HG03045 (cell line): Measurements from ENCODE around the gene LSS.
"Not testable (repeated sequence)": the region's sequence is repeated elsewhere in the genome, so short reads cannot be mapped to it uniquely, and the experiment has no call there.

Experiments
- ATAC-seq: cut with Tn5 transposase; IDR thresholded peaks from one replicate; pipeline ENCODE4 v1.9.1; 2021; ENCODE audit warnings: mild to moderate bottlenecking, moderate library complexity; ENCODE audit not compliant: unreplicated experiment

The LSS gene

DNA sequence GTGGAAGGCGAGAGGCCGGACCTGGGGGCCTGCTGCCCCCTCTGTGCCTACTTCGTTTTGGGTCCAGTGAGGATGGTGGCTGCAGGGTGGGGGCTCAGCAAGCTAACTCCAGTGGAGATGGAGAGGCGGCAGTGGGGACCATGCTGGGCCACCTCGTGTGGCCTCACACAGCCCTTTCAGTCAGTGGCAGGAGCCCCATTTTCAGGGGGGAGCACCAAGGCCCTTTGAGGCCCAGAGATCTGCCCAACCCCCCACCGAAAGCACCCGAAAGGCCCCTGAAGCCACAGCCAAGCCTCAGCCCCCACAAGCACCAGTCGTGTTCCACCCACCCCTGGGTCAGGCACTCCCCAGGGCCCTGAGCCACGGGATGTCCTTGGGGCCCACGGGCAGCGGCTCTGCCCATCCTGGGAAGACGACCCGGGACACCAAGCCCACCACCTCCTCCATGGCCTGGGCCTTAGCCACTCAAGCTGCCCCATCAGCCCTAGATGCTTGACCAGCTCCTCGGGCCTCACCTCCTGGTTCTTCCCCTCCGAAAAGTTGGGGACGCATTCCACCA is 73.5 kb downstream of the LSS start:
- ATAC-seq, result no peak

DNA sequence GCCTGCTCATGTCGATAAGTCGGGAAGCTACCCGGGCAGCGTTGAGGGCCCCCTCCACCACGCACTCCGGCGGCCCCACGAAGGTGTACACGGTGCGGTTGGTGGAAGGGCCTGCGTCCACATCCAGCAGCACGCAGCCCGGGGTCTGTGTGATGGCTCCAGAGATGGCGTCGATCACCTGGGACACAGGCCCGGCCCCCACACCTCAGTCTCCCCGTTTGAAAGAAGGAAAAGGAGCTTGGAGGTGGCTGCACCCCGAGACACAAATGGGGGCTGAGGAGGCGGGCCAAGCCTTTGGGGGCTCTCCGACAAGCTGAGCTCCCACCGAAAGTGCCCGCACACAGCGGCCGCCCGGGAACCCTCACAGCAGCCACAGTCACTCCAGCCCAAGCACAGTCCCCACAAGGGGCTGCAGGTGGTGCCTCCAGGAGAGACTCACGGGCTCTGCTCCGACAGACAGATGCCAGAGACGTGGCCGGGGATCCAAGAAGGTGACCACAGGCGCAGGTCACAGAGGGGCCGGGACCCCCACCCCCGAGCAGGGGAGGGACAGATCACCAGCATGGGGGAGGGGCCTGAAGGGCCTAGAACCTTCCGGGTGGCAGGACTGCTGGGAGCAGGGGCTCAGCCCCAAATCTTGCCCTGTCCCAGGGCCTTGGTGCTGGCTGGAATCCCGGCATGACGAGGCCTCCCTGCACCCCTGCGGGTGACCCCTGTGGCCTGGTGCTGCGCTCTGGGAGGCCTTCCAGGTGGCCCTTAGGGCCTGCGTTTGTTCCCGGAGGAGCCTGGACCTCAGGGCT is 74.2 kb downstream of the LSS start:
- no peak for ATAC-seq

DNA sequence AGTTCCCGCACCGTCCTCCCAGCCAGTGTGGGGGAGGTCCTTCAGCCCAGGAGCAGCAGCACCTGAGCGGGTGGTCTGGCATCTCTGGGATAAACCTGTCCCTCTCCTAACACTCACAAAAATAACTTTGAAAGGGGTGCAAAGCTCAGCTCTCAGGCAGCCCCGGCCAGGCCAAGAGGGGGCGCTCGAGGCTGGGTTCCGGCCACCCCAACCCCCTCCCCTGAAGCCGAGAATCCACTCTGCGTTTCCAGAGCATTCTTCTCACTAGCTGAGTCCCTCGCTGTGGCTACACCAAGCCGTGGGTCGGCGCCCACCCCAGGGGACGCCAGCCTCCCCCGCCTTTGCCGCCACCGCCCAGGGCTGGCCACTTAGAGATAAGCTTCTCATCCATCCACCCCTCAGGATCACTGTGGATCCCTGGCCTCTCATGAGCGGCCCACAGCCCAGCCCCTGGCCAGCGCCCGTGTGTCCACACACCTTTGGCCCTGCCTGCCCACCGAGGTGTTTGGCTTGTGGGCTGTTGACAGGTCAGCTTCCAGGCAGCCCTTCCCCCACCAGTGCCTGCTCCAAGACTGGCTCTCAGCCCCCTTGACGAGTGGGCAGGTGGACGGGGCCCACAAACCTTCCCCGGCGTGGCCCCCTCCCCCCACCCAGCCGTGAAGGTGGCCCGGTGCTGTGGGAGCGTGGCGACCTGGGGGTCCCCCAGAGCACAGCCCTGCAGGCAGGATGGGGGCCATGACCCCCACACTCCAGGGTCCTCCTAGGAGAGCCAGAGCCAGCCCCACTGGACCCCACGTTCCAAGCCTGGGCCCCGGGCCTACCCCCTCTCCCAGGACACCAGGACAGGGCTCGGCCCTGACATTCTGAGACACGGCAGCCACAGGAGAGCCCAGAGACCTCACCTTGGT is 75.1 kb downstream of the LSS start:
- ATAC-seq, result no peak

DNA sequence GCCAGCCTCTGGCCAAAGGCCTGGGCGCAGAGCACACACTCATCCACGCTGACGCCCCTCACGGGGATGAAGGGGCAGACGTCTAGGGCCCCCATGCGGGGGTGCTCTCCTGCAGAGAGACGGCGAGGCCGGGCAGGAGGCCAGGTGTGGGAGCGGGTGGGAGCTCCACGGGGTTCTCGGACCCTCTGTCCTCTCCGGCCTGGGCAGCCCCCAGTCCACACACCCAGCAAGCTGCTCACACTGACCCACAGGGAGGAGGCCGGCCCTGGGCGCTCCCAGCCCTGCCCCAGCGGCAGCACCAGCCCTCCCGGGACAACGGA is 75.7 kb downstream of the LSS start:
- no peak for ATAC-seq

DNA sequence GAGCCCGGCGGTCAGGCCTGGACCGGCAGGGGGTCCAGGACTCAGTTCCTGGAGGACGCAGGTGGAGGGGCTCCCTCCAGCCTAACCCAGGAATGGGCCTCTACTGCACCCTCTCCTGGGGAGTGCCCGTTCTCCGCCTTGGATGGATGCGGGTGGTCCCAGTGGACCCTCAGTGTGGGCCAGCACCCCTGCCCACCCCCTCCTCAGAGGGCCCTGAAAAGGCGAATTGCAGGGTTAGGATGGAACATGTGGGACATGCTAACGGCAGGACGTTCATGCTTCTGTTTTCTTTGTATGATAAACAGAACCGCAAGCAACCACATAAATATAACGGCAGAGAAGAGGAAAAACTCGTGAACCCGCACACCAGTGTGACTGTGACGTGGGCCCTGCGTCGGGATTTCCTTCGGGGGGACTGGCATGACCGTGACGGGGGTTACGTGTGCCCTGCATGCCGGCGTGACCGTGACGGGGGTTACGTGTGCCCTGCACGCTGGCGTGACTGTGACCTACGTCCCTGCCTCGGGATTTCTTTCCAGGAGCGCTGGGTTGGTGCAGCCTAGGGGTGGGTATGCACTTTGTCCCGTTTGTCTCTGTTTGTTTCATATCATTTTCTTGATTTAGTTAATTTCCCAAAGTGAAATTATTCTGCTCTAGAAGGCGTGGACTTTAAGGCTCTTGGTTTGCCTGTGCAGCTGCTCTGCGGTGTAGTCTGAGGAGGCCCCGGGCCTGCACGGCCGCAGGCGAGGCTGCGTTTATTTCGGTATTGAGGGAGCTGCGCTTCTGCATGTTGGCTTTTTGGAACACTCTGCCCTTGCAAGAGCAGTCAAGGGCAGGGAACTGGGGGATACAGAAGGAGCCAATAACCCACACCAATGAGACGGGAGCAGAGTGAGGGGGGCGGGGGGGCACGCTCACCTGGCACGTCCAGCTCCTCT is 76.3 kb downstream of the LSS start:
- ATAC-seq, result no peak

DNA sequence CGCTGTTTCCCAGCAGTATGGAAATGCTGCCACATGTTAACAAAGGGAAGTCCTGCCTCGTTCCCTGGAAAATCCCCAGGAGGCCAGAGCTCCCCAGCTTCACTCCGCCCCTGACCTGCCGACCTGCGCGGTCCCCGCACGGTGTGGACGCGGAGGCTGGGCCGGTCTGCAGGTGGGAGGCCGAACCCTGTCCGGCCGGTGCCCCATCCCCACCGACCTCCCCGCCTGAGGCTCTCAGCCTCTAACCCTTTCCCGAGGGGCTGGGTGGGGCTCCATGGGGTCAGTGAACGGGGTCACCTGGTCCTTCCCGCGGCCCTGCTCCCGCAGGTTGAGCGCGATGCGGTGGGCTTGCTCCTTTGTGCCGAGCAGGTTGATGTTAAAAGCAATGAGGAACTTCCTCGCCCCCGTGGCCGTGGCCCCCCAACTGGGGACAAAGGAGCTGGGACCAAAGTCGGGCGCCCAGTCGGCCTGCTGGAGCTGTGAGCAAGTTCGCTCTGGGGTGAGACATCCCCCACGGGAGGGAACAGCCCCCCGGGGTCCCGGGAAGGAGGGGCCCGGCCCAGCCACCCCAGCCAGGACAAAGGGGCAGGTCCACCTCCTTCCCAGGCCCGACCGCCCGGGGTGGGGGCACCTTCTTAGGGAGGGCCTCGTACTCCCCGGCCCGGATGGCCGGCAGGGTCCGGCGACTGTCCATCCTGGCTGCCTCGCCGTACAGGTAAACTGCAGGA is 77.1 kb downstream of the LSS start:
- ATAC-seq, result no peak

DNA sequence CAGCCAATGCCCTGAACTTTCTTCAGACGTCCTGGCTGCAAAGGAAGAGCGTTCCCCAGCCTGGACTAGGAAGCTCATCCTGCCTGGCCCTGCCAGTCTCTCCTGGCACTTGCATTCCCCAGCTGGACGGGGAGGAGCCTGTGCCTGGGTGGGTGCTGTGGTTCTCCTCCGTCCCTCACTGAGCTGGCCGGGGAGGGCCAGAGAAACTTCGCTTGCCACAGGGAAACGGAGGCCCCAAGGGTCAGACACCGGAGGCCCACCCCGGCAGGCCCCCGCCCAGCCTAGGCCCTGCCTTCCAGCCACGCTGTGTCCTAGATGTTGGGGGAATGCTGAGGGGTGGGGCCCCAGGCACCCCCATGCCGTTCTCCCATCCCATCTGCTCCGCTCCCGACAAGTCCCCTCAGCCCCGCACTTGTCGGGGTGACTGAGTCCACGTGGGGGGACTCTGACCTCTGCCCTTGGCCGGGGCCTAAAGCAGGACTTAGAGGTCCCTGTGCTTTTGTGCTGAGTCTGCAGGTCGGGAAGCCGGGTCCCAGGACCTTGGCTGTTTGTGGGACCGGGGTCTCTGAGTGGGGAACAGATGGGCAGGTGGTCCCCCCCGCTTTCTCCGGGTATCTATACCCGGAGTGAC is 78.0 kb downstream of the LSS start:
- no peak for ATAC-seq

DNA sequence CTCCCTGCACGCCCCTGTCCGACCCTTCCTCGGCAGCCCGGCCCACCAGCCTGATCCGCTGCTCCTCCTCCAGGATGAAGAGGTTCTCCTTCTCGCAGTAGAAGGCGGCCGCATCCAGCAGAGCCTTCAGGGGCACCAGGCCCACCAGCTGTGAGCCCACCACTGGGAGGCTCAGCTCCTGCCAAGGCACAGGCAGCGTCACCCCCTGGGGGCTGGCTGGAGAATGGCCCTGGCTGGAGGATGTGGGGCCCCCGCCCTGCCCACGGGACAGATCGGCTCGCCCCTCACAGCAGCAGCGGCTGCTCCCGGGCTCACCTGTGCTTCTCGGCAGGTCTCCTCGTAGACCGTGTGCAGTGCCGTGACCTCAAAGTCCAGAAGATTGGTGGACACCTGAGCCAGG is 78.5 kb downstream of the LSS start:
- ATAC-seq, result no peak

DNA sequence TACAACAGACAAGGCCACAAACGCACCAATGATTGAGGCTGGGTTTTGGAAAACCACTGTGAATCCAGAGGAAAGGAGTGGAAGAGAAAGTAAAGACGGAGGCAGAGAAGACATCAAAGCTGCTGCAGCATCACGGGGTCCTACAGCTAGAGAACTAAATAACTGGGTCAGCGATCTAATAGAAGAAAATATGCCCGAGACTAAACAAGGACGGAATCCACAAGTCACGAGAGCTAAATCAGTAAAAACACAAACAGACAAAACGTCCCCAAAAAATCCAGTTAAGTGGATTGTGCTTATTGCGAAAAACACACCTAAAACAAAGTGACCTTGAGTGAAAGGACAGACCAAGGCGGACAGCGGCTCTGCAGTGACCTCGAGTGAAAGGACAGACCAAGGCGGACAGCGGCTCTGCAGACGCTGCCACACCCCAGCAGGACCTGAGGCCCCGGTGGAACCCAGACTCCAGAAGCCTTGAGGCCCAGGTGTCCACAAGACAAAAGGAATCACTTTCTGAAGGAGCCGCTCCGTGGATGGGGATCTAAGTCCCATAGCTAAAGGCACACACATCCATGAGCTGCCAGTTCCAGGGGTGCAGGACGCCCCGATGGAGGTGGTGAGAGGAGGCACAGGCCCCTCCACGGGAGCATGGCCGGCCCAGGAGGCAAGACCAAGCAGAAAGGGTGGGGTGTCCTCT is 79.2 kb downstream of the LSS start:
- no peak for ATAC-seq

DNA sequence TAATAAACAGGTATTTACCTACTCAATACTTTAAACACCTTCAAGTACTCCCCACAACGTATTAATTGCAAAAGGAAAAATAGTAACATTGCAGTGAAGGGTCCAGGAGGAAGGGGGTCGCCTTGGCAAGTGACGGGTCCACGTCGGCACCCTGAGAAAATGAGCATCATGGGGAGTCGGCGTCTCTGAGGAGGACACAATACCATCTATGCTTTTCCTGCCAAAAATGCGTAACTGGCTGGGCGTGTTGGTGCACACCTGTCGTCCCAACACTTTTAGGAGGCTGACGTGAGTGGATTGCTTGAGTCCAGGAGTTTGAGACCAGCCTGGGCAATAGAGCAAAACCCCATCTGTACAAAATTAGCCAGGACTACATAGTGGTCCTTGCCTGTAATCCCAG is 80.5 kb downstream of the LSS start:
- ATAC-seq, result no peak

DNA sequence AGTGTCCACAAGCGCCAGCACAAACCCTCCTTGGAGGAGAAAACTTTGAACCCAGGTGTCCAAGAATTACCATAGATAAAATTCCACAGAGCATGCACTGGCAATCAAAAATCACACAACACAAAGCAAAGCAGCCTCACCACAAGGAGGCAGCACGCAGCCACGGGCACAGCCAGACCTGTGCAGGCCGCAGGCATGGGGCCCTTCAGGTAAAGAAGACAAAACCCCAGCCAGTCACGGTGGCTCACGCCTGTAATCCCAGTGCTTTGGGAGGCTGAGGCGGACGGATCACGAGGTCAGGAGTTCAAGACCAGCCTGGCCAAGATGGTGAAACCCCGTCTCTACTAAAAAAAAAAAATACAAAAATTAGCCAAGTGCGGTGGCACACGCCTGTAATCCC is 81.1 kb downstream of the LSS start:
- not testable (repeated sequence) for ATAC-seq

DNA sequence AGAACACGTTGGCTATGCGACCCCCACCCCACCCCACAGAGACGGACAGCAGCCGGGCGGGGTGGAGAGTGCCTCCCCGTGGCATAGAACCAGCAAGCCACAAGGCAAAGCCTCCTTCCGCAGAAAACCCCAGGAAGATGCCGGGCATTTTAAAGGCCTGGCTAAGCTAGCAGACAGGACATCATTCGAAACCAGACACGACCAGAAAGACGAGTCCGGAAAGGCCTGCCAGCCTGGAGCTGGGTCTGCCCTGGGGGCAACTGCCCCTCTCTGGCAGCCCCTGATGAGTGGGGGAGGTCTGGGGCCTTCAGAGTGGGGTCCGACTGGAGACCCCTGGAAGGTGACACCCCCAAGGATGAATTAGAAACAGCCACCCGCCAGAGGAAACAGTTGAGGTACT is 81.7 kb downstream of the LSS start:
- no peak for ATAC-seq

DNA sequence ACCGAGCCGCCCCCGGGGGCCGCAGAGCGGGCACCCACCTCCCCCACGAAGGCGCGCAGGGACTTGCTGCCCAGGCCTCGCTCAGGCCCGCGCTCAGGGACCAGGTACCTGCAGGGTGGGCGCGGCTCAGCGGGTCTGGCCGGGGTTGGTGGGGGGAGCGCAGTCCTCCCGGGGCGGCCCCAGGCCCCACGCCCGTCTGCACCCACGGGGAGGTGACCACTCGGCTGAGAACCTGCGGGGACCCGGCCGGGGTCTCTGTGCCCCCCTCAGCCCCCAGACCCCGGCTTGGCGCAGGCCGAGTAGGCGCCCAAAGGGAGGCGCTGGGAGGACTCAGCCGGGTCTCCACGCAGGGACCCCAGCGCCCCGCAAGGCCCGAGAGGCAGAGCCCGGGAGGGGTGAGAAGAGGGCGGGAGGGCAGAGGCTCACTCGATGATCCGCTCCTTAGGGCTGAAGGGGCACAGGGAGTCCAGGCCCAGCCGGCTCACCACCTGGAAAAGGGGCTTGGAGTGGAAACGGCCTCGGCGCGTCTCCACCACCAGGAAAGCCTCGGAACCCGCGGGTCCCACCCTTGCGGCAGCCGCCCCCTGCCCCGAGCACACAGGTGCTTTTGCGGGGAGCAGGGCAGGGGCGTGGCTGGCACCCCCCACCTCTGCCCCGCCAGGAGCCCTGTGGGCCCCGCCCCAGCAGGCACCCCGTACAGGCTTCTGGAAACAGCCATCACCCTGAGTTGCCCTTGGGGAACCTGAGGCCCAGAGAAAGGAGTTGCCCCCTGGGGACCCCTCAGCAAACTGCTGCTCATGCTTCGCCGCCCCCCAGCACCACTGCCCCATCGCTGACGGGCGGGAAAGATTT is 82.5 kb downstream of the LSS start:
- no peak for ATAC-seq

DNA sequence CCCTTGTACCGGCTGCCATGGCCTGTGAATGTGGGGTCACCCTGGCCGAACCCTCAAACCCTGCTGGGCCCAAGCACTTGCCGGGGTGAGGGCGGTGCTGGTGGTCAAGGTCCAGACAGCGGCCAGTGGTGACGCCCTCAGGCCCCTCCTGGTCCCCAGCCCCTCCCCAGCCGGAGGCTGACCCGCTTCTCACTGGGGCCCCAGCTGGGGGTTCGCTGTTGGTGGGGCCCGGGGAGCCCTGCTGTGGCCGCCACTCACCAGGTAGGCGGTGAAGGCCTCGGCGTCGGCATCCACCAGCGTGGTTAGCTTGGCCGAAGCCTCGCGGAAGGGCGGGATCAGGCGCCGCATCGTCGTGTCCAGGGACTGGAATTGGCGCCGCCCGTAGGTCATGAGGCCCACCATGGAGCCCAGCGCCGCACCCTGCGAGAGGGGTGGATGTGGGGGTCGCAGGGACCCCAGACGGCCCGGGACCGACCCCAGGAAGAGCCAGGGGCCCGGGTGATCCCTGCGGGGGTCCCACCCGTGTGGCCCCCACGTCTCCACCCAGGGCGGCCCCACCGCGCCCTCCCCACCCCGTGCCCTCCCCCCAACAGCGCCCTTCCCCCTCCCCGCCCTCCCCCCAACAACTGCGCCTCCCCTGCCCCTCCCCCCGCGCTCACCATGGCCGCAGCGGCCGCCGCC is 83.3 kb downstream of the LSS start:
- ATAC-seq, result no peak

DNA sequence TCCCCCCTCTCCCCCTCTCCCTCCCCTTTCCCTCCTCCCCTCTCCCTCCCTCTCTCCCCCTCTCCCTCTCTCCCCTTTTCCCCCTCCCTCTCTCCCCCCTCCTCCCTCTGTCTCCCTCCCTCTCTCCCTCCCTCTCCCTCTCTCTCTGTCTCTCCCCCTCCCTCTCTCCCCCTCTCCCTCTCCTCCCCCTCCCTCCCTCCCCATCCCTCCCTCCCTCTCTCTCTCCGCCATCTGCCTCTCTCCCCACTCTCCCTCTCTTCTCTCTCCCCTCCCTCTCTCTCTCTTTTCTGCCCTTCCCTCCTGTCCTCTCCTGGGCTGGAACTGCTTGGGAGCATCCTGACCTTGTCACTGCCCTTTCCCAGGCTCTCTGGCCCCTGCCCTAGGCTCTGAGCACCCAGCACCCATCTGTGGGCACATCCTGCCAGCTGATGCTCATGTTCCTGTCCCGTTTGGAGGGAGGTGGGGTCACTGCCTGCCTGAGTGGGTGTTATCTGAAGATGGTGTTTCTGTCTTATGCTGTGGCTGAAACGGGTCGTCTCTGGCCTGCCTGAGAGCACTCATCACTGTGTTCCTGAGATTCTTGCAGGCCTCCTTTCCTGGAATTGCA is 84.0 kb downstream of the LSS start:
- no peak for ATAC-seq

DNA sequence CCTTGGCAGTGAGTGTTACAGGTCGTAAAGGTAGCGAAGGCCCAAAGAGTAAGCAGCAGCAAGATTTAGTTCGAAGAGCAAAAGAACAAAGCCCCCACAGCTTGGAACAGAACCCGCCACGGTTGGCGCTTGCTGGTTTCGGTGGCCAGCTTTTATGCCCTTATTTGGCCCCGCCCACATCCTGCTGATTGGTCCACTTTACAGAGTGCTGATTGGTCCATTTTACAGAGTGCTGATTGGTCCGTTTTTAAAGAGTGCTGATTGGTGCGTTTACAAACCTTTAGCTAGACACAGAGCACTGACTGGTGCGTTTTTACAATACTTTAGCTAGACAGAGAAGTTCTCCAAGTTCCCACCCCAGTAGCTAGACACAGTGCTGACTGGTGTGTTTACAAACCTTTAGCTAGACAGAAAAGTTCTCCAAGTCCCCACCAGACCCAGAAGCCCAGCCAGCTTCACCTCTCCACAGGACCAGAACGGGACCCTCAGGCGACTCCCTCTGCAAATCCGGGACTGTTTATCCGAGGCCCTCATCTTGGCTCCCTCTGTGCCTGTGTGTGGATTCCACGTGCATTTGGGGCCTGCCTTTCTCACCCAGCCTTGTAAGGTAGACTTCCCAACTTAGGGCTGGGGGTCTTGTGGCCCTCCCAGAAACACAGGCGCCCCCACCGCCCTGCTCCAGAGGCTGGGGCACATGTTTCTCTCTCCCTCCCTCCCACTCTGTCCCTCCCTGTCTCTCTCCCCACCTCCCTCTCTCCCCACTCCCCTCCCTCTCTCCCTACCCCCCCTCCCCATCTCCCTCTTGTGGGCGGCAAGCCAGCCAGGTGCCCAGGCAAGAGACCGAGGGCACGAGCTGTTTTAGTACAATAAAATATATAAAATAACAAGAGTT is 85.7 kb downstream of the LSS start:
- no peak for ATAC-seq
